Cardiac septum (tissue), 1 donor: ENCODE measurements around the gene MPC2. TPM values are rescaled to one million over a fixed set of nuclear protein-coding genes. Genes with fewer than 3 reads are reported as not detected.
"Not testable (repeated sequence)": the region's sequence is repeated elsewhere in the genome, so short reads cannot be mapped to it uniquely, and the experiment has no call there.

Source experiments
- DNase-seq: peaks from one replicate; pipeline ENCODE4 v3.0.0-alpha.2; 2020; ENCODE audit warnings: low spot score
- intact Hi-C: fragments of 100-400 bp; cut with DNase I; formaldehyde crosslinking; loops from one replicate; pipeline ENCODE4 v1.14.0; 2022
- total RNA-seq: library from RNA; stranded (reverse); fragmentation: NEBNext Ultra II Directional; extraction: Animal tissue kit (Norgen Biotek cat#: 25700); gene quantifications from one replicate; pipeline ENCODE4 v1.2.1, GENCODE V29; 2021
- donor health status: DM: no; HTN: no; CAD: no.

The MPC2 gene
- total RNA-seq, 1 donor from 2014 or later = 211 TPM

GRCh38 chr1:167876597-167877175 lies 60.2 kb downstream of the MPC2 start:
- intact Hi-C loops = no loop called here

GRCh38 chr1:167871331-167871730 lies 65.5 kb downstream of the MPC2 start:
- intact Hi-C loops = no loop called here

More at GRCh38 chr1:167876597-167877175, 60.2 kb downstream of the MPC2 start:
- DNase-seq = no peak

GRCh38 chr1:167869157-167870001 lies 67.5 kb downstream of the MPC2 start:
- intact Hi-C loops, DNase-seq: not testable (repeated sequence)

More at GRCh38 chr1:167871331-167871730, 65.5 kb downstream of the MPC2 start:
- no peak for DNase-seq

GRCh38 chr1:167866739-167867414 lies 70.0 kb downstream of the MPC2 start:
- intact Hi-C loops, DNase-seq: not testable (repeated sequence)

Other genes starting within 250 kb of the MPC2 start
- 35.7 TPM for gene MPZL1, start 215.1 kb downstream of the MPC2 start, total RNA-seq
- gene ADCY10, start 22.9 kb downstream of the MPC2 start, total RNA-seq = 0.97 TPM
- 167 TPM for gene DCAF6, start 389 bp downstream of the MPC2 start, total RNA-seq
- gene GPR161, start 199.9 kb upstream of the MPC2 start, total RNA-seq = 3.0 TPM
- 30.4 TPM for gene TIPRL, start 241.9 kb upstream of the MPC2 start, total RNA-seq